Smooth muscle cell of the brain vasculature (primary cell): Measurements from ENCODE around the gene TLX3.
"Not testable (repeated sequence)": the region's sequence is repeated elsewhere in the genome, so short reads cannot be mapped to it uniquely, and the experiment has no call there.

Source experiments
- DNase-seq: peaks from one replicate; pipeline ENCODE4 v3.0.0-alpha.2; 2012; ENCODE audit warnings: low read depth, low spot score

TLX3 gene

DNA sequence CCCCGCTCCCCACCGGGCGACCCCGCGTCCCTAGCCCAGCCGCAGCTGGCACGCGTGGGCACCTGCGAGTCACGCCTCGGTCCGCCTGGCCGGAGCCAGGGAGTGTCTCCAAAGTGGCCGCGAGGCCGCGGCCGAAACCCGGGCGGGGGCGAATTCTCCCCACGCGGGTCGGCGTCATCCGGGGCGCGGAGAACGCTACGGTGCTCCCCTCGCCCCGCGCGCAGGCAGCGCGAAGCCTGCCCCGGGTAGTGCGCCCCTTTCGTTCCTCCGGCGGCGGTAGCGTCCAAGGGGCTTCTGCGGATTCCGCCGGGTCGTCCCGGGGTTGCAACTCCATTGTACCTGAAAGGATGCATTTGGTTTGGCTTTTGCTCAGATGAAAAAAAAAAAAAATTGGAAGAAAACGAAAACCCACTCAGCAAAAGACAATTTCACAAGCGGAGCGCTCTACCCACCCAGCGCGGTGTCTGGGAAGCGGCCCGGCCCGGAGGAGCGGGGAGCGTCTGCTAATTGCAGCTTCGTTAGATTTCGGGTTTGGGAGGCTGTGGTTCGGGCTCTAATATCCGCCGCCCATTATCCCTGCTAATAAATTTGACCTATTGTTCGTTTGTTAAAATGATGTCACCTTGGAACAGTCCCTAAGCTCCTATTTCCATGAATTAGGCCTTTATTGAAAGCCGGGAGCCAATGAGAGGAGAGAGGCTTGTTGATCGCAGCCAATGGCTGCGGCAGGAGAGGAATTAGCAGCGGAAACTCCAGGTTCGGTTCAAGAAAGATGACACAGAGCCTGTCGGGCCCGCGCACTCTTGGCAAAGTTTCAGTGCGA lies at the start of gene TLX3:
TSS of gene TLX3 (plus strand) at position 796 of the 823 bp plus-strand sequence. CDS start 118 bp downstream, outside the sequence.
- DNase-seq, result no peak

DNA sequence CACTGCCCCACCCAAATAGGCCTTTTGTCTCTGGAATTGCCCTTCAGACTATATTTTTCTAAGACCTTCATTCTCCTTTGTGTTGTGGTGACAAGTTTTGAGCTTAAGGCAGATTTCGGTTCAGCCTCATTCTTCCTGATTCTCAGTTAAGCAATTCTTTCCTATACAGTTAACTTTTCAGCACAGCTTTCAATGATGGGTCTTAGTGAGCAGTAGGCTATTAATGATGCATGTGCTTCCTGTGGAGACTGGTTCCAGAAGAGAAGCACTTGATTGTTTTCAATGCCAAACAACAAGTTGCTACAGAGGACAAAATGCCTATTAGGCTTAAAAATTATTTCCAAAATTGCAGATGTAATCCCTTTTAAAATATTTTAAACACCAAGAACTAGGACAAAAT lies 47.7 kb upstream of the TLX3 start:
- DNase-seq, result no peak

DNA sequence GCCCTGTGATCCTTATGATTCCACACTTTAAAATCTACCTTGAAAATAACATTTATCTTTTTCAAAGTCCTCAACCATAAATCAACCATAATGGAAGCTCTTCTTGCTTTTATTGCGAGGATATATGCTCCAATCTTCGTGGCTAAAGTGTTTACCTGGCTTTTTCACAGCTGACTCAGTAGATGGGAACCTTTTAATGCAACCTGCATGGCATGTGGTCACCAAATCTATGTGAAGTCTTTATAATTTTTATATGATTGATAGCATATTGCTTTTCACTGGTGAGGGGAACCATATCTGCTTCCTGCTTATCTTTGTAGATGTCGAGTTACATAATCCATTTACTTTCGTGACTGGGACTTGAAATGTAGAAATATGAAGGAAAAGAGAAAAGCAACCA lies 47.1 kb upstream of the TLX3 start:
- DNase-seq, result no peak

DNA sequence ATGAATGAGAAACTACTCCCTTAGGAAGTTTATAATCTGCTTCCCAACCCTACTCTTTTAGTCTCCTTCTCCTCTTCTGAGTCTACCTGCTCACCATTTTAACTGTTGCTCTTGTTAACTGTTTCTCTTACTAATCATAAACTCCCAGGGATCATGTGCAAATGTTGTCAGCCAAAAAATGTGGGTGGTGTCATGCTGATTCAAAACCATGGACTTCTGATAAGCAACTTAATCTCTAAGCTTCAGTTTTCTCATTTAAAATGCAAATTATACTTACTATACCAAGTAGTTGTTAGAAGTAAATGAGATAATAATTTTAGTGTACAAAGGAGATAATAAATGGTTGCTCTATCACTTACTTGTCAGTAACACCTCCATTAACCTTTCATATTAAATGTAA lies 45.9 kb upstream of the TLX3 start:
- no peak for DNase-seq

DNA sequence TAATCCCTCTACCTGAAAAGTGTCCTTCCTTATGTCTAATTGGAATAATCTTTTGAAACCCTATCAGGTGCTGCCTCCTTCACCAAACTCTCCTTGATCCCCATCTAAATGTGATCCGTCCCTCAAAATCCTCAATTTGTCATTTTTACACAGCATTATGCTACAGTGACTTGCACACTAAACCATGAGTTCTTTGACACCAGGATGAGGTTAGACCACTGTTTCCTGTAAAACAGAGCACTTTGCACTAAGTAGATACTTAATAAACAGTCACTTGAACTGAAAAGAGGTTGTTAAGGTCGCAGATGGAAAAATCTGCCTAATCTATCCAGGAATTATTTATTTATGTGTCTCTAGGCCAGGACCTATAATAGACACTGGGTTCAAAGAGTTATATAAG lies 44.2 kb upstream of the TLX3 start:
- DNase-seq, result no peak

DNA sequence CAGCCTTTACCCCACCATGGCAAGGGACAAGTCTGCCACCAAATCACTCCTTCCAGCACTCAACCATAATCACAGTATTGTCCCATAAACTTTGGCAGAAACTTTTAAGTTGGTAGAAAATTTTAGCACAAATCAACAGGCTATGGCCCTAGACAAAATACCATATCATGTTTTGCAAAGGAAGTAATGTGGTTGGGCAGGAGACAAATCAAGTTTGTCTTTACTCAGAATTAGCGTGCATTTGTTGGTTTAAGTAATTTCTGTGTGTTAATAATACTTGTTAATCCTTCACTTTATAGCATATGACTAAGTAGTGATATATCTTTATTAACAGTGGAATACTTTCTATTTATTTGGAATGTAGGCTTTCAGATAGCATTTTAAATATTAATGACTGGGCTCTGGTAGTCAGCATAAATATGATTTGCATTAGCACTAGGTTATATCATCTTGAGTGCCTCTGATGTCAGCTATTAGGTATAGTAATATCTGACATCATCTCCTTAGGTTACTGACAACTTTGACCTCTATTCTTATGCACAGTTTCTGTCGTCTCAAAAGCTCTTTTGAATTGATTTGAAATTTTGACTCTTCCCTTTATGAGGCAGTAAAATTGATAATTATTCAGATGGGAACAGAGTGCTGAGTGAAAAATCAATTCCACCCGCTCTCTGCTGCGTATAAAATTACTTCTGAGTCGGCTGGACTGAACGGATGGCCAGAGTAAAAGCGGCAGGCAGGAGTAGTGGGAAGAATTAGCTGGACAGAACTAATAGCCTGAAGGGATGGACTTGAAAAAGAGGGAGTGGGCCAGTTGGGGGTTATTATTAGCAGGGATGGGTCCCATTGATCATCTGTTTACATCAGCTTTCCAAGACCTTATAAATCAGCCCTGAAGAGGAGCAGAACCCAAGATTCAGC lies 40.1 kb upstream of the TLX3 start:
- no peak for DNase-seq

DNA sequence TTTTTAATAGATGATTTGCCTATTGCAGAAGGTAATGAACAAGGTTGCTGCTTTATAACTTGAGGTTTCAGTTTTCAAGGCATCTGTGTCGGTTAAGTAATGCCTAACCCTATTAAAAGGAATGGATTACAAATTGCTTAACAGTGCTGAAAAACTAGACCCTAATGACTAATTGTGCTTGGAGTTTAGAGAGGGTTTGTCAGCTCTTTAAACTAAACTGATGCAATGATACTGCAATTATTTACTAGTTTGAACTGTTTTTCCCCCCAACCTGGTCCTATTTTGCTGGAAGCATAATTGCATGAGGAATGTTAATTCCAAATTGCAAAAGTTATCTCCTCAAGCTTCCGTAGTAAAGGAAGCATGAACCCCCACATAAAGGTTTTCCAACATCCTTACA lies 39.3 kb upstream of the TLX3 start:
- no peak for DNase-seq

DNA sequence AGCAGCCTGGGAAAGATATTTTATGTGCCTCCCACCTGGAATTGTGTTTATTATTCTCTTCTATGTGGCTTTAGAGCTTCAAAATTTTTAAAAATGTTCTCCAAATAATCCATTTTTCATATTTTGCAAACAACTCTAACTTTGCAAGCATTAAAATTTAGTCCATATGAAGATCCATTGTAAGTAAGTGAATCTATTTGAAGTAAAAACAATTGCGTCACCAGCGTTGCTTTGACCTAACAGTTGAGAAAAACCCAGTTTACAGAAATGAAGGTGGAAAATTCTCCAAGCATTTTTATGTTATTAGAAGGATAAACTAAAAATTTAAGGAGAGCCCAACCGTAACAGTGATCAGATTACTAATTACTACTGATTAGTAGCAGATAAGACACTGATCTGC lies 38.9 kb upstream of the TLX3 start:
- DNase-seq, result no peak

DNA sequence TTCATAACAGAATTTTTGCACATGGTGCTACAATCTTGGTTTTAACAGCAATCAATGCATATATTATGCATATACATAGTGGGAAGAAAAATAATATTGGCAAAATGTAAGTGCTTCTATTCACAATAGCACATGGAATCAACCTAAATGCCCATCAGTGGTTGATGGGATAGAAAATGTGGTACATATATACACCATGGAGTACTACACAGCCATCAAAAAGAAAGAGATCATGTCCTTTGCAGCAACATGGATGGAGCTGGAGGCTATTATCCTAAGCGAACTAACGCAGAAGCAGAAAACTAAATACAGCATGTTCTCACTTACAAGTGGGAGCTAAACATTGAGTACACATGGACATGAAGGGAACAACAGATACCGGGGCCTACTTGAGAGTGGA lies 37.2 kb upstream of the TLX3 start:
- no peak for DNase-seq

DNA sequence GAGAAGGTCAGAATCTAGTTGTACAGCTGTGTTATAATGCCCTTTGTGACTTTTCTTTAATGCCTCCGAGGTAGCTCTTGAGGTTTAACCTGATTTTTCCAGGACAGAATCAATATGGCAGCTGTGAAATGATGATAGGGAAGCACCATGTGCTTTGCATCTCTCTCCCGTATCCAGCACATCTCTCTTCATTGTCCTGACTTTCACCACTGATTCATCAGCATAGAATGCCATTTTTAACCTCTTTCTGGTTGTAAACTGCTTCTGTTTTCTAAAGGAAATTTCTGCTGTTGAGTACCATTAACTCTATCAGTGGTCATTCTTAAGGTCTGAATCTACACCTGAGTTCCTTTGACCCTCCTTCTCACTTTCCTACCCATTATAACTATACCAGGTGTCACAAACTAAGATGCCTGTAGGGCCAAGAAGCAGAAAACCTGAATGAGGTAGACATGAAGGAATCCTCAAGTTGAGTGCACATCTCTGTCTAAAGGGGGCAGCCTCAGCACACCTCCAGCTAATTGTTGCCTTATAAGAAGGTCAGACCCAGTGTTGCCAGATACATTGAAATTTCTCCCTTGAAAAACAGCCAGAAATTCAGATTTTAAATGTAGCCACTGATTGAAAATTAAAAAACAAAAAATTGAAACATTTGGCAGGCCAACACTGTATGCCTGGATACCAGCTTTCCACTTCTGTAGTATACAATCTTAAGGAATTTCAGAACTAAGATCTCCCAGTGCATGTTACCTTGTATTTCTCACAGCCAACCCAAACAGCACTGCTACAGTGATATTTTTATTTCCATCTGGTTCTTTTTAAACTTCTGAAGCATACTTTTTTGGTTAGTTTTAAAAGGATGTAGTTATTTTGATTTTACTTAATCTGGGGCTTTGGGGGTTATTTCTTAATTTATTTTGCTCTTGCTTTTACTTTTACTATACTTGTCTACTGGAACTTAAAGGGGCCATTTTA lies 35.8 kb upstream of the TLX3 start:
- no peak for DNase-seq

DNA sequence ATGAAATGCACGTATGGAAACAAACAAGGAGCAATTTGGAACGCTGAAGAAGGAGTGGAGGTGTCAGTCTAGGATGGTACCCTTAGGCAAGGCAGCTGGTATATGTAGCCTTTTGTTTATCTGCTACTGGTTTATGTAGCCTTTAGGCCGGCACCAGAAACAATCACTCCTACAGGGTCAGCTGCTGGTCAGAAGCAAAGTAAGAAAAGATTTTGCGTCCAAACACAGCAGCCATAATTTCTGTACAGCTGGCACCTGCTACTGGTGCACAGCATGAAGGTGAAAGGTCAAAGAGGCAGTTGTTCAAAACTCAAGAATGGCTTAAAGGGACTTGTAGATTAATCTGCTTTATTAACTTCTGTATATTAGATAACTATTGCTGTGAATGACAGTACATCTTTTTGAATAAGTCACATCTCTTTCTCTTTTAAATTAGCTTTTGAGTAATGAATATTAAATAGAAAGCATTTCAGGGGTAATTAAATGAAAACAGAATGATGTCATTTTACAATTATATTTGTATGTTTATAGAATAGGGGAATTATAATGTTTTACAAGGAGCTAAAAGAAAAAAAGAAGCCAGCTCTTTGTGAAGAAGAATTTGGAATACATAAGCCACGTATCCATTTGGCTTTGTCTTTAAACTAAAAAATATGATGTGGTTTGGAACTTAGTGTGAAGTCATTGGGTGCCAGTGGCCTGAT lies 33.1 kb upstream of the TLX3 start:
- no peak for DNase-seq

DNA sequence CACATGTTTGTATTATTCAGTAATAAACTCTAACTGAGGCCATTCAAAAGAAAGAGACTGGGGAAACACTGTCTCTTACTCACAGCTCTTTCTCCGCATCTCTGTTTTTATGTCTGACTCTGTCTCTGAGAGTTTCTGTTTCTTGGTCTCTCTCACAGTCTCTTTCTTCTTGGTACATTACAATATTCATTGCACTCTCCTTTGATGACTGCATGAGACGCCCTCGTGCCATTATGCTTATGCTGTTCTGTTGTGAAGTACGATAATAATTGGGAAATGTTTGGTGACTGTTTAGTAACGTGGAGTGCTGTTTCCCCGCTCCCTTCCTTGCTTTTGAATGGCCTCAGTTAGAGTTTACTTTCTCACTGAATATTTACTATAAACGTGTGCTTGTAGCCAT lies 25.3 kb upstream of the TLX3 start:
- DNase-seq, result no peak

DNA sequence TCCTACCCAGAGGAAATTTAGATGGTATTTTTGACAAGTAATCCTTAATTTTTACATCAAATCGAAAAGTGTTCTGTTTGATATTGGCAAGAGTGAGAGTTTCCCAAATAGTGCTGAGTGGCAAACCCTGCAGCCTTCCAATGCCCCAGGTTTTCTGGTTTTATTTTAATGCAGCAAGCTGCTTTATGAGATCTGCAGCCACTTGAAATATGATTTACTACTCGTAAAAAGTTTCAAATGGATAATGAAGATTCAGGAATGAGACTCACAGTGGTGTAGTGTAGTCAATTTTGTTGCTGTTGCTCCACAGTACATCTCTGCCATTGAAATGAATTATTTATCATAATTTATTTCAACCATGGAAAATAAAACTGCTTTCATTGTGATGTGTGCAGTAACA lies 23.6 kb upstream of the TLX3 start:
- DNase-seq, result no peak

DNA sequence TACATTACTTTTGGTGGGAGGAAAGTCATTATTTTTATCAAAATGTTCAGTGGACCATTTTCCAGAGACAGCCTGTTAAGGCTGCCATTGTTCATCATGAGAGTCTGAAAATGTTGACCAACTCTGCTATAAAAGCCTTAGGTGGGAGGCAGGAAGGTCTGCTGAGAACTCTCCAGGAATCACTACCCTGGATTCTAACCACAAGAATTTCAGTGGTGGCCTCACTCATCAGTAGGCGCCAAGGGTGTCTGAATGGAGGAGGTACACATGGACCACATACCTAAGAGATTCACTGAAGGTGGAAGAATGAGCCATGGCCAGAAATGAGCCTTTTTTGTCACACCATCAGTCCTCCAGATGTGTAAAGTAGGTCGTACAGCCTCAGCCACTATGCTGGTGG lies 21.0 kb upstream of the TLX3 start:
- no peak for DNase-seq

DNA sequence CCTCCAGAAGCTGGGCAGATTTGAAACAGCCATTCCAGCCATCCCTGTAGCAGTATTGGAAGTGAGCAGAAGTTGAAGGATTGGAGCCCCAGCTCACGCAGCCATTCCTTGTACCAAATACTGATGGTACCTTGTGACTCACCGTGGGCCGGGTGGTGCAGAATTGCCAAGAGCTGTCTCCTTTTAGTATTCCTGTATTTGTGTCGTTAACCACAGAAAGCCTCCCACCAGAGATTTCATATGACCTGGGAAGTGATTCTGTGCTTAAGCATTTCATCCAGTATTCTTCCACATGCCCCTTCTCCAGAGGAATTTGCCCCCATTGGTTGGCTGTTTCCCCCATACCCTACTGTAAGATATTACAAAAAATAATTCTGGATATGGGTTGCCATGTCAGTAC lies 17.7 kb upstream of the TLX3 start:
- DNase-seq, result no peak

DNA sequence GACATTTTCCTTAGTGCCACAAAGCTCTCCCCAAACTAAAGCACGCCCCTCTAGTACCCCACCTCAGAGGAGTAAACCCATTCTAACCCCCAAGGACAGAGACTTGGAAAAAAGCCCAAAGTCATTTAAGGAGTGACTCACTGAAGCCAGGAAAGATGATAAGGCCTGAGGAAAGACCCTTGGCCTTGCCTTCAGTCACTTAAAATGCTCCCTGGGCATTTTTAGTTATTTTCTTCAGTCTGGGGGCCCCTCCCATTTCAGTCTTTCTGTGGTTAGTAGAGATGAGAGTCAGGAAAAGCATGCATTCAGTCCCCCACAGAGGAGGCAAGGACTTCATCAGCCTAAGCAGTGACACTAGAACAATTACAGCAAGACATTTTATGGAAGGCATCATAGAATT lies 13.7 kb upstream of the TLX3 start:
- no peak for DNase-seq

DNA sequence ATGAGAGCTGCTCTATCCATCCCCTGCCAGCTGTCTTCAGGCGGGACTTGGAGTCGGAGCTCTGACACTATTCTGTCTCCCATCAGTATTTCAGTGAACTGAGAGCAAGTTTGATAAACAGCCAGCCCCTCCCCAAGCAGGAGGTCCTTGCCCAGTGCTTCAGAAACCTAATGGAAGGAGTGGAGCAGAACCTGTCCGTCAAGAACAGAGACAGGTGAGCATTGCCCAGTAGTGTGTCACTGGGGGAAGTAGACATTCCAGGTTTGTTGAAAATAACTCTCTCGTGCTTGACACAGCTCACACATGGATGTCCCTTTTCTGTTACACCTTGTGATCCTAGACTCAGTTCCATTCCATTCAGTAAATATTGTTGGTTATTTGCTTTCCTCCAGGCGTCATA lies 13.2 kb upstream of the TLX3 start:
- no peak for DNase-seq

DNA sequence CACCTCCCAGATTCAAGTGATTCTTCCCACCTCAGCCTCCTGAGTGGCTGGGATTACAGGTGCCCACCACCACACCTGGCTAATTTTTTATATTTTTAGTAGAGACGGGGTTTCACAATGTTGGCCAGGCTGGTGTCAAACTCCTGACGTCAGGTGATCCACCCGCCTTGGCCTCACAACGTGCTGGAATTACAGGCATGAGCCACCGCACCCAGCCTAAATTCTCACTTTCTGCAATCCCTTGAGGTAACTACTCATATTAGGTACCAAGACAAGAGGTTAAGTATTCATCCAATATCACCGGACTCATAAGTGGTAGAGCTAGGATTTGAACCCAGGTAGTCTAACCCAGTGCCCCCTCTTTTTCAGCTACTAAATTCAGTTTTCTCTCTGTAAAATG lies 11.1 kb upstream of the TLX3 start:
- not testable (repeated sequence) for DNase-seq

DNA sequence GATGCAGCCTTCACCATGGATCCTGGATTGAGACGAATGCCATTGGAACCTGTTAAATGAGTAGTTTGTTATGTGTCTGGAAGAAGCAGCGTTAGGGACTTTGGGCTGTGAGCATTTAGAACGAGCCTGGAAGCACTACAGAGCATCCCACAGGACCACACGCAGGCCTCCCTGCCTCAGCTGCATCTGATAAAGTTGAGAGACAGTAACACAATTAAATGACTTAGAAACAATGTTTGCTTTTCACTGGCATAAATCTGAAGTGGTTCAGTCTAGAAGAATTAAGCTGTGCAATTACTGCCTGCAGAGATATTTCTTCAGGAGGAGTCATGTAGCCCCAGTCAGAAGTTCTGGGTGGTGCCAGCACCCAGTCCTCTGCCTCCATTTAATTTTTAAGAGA lies 9.8 kb upstream of the TLX3 start:
- DNase-seq, result no peak

DNA sequence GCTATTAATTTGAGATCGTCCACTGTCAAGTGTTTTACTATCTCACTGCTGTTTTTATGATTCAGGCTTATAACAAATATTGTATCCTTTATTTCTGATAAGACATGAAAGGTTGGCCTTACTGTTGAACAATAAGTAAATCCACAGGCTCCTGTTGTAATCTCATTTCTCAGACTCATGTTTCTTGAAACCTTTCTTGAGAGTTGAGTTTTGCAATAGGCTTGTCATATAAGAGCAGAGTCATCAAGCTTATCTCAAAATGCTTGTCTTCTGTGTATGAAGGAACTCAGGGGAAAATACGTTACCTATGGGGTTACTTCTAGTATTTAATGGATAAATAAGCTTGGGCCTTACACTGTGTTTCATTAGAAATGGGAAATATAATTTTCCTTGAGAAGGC lies 9.2 kb upstream of the TLX3 start:
- no peak for DNase-seq

DNA sequence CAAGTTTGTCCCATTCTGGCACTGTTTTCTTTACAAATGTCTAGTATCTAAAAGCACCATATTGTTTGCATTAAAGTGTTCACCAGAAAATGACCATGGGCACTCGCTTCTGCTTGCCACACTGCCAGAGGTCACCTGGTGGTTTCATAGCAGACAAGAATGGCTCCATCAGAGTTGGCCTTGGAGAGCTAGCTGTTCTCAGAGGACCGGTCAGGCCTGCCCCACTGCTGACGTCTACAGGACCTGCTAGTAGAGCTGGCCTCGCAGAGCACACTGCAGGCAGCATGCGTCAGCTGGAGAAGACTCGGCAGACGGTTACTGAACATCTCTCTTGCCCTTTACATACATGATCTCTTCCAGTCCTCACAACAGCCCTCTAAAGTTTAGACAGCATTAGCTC lies 8.7 kb upstream of the TLX3 start:
- DNase-seq, result no peak
